ENCODE results near the gene PRDM7. TPM values are rescaled to one million over a fixed set of nuclear protein-coding genes. Genes with fewer than 3 reads are reported as not detected.
"Not testable (repeated sequence)": the region's sequence is repeated elsewhere in the genome, so short reads cannot be mapped to it uniquely, and the experiment has no call there.

PRDM7 gene
- total RNA-seq, 2 donors from 2014 or later: not detected

GRCh38 chr16:90093799-90094198 is 16.7 kb upstream of the PRDM7 start:
- not testable (repeated sequence) for DNase-seq (ENCODE audit: low spot score); H3K36me3 Mint-ChIP-seq; H3K27ac Mint-ChIP-seq; H3K4me3 Mint-ChIP-seq; H3K27me3 Mint-ChIP-seq; ATAC-seq; H3K4me1 Mint-ChIP-seq (ENCODE audit: low read depth in 2 of 2); H3K9me3 Mint-ChIP-seq

- H3K27me3 Mint-ChIP-seq: peaks cover 8 to 12% of the 10 kb centered on the region in 2 donors
- not testable (repeated sequence) for ATAC-seq; H3K9me3 Mint-ChIP-seq; H3K27ac Mint-ChIP-seq; H3K4me1 Mint-ChIP-seq (ENCODE audit: low read depth in 2 of 2); H3K36me3 Mint-ChIP-seq; H3K4me3 Mint-ChIP-seq; DNase-seq (ENCODE audit: low spot score)
Observed at GRCh38 chr16:90092781-90093180, 15.7 kb upstream of the PRDM7 start.

- no peak overlapping the region for H3K4me3 Mint-ChIP-seq
- DNase-seq (ENCODE audit: low spot score): no peak
- no peak overlapping the region for H3K27ac Mint-ChIP-seq
- H3K27me3 Mint-ChIP-seq: peaks cover 6 to 24% of the 10 kb centered on the region in 2 donors
- ATAC-seq: no peak
- peaks cover 8% of the 10 kb centered on the region in 2 donors for H3K4me1 Mint-ChIP-seq (ENCODE audit: low read depth in 2 of 2)
- no peaks in the 10 kb centered on the region for H3K36me3 Mint-ChIP-seq
- no peaks in the 10 kb centered on the region for H3K9me3 Mint-ChIP-seq
Observed at GRCh38 chr16:90084215-90084950, 7.3 kb upstream of the PRDM7 start.

GRCh38 chr16:90083139-90083538 is 6.0 kb upstream of the PRDM7 start:
- Mint-ChIP-seq H3K27ac (peak overlapping the region; percentile 47 to 93), H3K27me3 (peaks cover 2 to 16% of the 10 kb centered on the region in 2 donors), H3K36me3 (no peaks in the 10 kb centered on the region), H3K4me1 (ENCODE audit: low read depth in 2 of 2) (peaks cover 8% of the 10 kb centered on the region in 2 donors), H3K9me3 (no peaks in the 10 kb centered on the region), H3K4me3 (peak overlapping the region; percentile 86)
- no peak for DNase-seq (ENCODE audit: low spot score)
- ATAC-seq: peak in 1 of 2 donors; percentile 53

GRCh38 chr16:90081606-90081970 is 4.5 kb upstream of the PRDM7 start:
- H3K27me3 Mint-ChIP-seq: peaks cover 4 to 7% of the 10 kb centered on the region in 2 donors
- peaks cover 20 to 21% of the 10 kb centered on the region in 2 donors for H3K4me1 Mint-ChIP-seq (ENCODE audit: low read depth in 2 of 2)
- DNase-seq (ENCODE audit: low spot score) (no peak), ATAC-seq (no peak)
- no peaks in the 10 kb centered on the region for H3K36me3 Mint-ChIP-seq
- H3K4me3 Mint-ChIP-seq: peak overlapping the region; percentile 86
- H3K27ac Mint-ChIP-seq: peak overlapping the region in 1 of 2 donors; percentile 93
- no peaks in the 10 kb centered on the region for H3K9me3 Mint-ChIP-seq

- ATAC-seq (no peak), DNase-seq (ENCODE audit: low spot score) (no peak)
- Mint-ChIP-seq H3K27ac (no peak overlapping the region), H3K36me3 (no peaks in the 10 kb centered on the region), H3K4me3 (no peak overlapping the region), H3K4me1 (ENCODE audit: low read depth in 2 of 2) (peaks cover 24 to 28% of the 10 kb centered on the region in 2 donors), H3K9me3 (no peaks in the 10 kb centered on the region), H3K27me3 (peaks cover 15 to 20% of the 10 kb centered on the region in 2 donors)
Observed at GRCh38 chr16:90078579-90078895, 1.4 kb upstream of the PRDM7 start.

GRCh38 chr16:90077757-90078578 is 837 bp upstream of the PRDM7 start:
- Mint-ChIP-seq H3K36me3 (no peaks in the 10 kb centered on the region), H3K4me1 (ENCODE audit: low read depth in 2 of 2) (peaks cover 24 to 28% of the 10 kb centered on the region in 2 donors), H3K4me3 (peak overlapping the region; percentile 75), H3K27me3 (peaks cover 15 to 20% of the 10 kb centered on the region in 2 donors), H3K9me3 (no peaks in the 10 kb centered on the region), H3K27ac (peak overlapping the region in 1 of 2 donors; percentile 72)
- no peak for DNase-seq (ENCODE audit: low spot score)
- ATAC-seq: peak; percentile 28 to 39

GRCh38 chr16:90072442-90073105 is 4.6 kb downstream of the PRDM7 start:
- ATAC-seq: no peak
- Mint-ChIP-seq H3K9me3 (no peaks in the 10 kb centered on the region), H3K4me3 (no peak overlapping the region), H3K27me3 (peaks cover 20 to 29% of the 10 kb centered on the region in 2 donors), H3K36me3 (no peaks in the 10 kb centered on the region), H3K4me1 (ENCODE audit: low read depth in 2 of 2) (peaks cover 12 to 16% of the 10 kb centered on the region in 2 donors), H3K27ac (no peak overlapping the region)
- no peak for DNase-seq (ENCODE audit: low spot score)

- Mint-ChIP-seq H3K4me1 (ENCODE audit: low read depth in 2 of 2) (no peaks in the 10 kb centered on the region), H3K27ac (no peak overlapping the region), H3K4me3 (no peak overlapping the region), H3K27me3 (peaks cover 9 to 15% of the 10 kb centered on the region in 2 donors), H3K36me3 (no peaks in the 10 kb centered on the region), H3K9me3 (no peaks in the 10 kb centered on the region)
- no peak for DNase-seq (ENCODE audit: low spot score)
- ATAC-seq: no peak
Observed at GRCh38 chr16:90070440-90070839, 6.7 kb downstream of the PRDM7 start.

GRCh38 chr16:90061437-90061836 is 15.7 kb downstream of the PRDM7 start:
- Mint-ChIP-seq H3K4me3 (no peak overlapping the region), H3K9me3 (no peaks in the 10 kb centered on the region), H3K27ac (no peak overlapping the region), H3K4me1 (ENCODE audit: low read depth in 2 of 2) (peaks cover 0 to 6% of the 10 kb centered on the region in 2 donors), H3K27me3 (peaks cover 17 to 26% of the 10 kb centered on the region in 2 donors), H3K36me3 (no peaks in the 10 kb centered on the region)
- ATAC-seq (no peak), DNase-seq (ENCODE audit: low spot score) (no peak)

- Mint-ChIP-seq H3K27ac (no peak overlapping the region), H3K27me3 (peaks cover 19 to 28% of the 10 kb centered on the region in 2 donors), H3K4me1 (ENCODE audit: low read depth in 2 of 2) (peaks cover 0 to 6% of the 10 kb centered on the region in 2 donors), H3K9me3 (peaks cover 16% of the 10 kb centered on the region), H3K36me3 (peaks cover 15% of the 10 kb centered on the region), H3K4me3 (no peak overlapping the region)
- peak in 1 of 2 donors; percentile 82 for ATAC-seq
- DNase-seq (ENCODE audit: low spot score): no peak
Observed at GRCh38 chr16:90057738-90058173, 19.4 kb downstream of the PRDM7 start.

GRCh38 chr16:90056521-90056920 is 20.6 kb downstream of the PRDM7 start:
- H3K4me3 Mint-ChIP-seq; ATAC-seq; DNase-seq (ENCODE audit: low spot score); H3K4me1 Mint-ChIP-seq (ENCODE audit: low read depth in 2 of 2); H3K27ac Mint-ChIP-seq: not testable (repeated sequence)
- peaks cover 16% of the 10 kb centered on the region for H3K9me3 Mint-ChIP-seq
- H3K36me3 Mint-ChIP-seq: peaks cover 15% of the 10 kb centered on the region
- peaks cover 19 to 28% of the 10 kb centered on the region in 2 donors for H3K27me3 Mint-ChIP-seq

- Mint-ChIP-seq H3K27ac (no peak overlapping the region), H3K4me1 (ENCODE audit: low read depth in 2 of 2) (peaks cover 0 to 6% of the 10 kb centered on the region in 2 donors), H3K4me3 (no peak overlapping the region), H3K9me3 (peaks cover 16% of the 10 kb centered on the region), H3K36me3 (peaks cover 15% of the 10 kb centered on the region), H3K27me3 (peaks cover 12 to 24% of the 10 kb centered on the region in 2 donors)
- DNase-seq (ENCODE audit: low spot score): no peak
- ATAC-seq: no peak
Observed at GRCh38 chr16:90055371-90055770, 21.8 kb downstream of the PRDM7 start.

Data from natural killer cell treated with Interleukin-12 subunit alpha and Interleukin-12 subunit beta and Interleukin-15 and Interleukin-18, amount 100 ng/mL, for 72 hours (primary cell).